HCT116 (cell line): Measurements from ENCODE around the gene MRPL39. TPM values are rescaled to one million over a fixed set of nuclear protein-coding genes. Genes with fewer than 3 reads are reported as not detected.

ENCODE experiments used
- ATAC-seq: fragments of 200-7000 bp; cut with Tn5 transposase; 2 replicates; pipeline ENCODE4 v1.9.1; 2020; ENCODE audit warnings: mild to moderate bottlenecking, moderate library complexity
- BruUV-seq: library from RNA; stranded (reverse); fragments of 400-500 nt; replicated peaks from 2 replicates; lab custom pipeline; 2021; lab: Mats Ljungman, UMichigan
- CTCF ChIA-PET: fragments of 300-600 bp; sonication (Branson Sonifier 250); formaldehyde crosslinking; loops from one replicate; lab custom pipeline; 2021; ENCODE audit warnings: antibody characterized with exemption; lab: Charles Lee
- POLR2A ChIA-PET: fragments of 300-600, 350-600 bp; sonication (Branson Sonifier 250); formaldehyde crosslinking; loops from one replicate; lab custom pipeline; 2021; ENCODE audit warnings: antibody characterized with exemption; lab: Charles Lee
- RAD21 ChIA-PET, 2 experiments: fragments of 300-600 bp; sonication (Branson Sonifier 250); formaldehyde crosslinking; loops; one replicate each; lab custom pipeline; 2023; ENCODE audit warnings: low total read pairs in 2 of 2; ENCODE audit not compliant: uncharacterized antibody in 2 of 2, unreplicated experiment in 2 of 2, low non-redundant PET in 1 of 2; lab: Charles Lee
- DNase-seq: peaks from one replicate; pipeline ENCODE4 v3.0.0-alpha.2; 2010; ENCODE audit warnings: low read depth, low spot score
- H2AFZ ChIP-seq: fragments of 200-600 bp; shearing (Covaris generic), sonication (generic); 2 replicates; pipeline ENCODE4 v1.6.1; 2017; ENCODE audit warnings: low read depth, mixed run types, mixed read lengths, antibody characterized with exemption, low read length; ENCODE audit not compliant: poor library complexity, severe bottlenecking
- H3K27ac ChIP-seq: 2 replicates; pipeline ENCODE4 v1.5.1; 2012; ENCODE audit warnings: low read depth, low read length
- H3K27me3 ChIP-seq: fragments of 200-600 bp; sonication (generic); 2 replicates; pipeline ENCODE4 v1.6.1; 2016; ENCODE audit warnings: mixed run types, low read length, mixed read lengths; ENCODE audit not compliant: insufficient read depth
- H3K36me3 ChIP-seq, 2 experiments: fragments of 200-500 bp in 1 of 2; fragments of 200-600 bp in 1 of 2; sonication (Bioruptor generic) in 1 of 2; sonication (generic) in 1 of 2; 2 replicates each; pipeline versions ENCODE4 v1.5.1 to v1.6.1; 2014 to 2016; ENCODE audit warnings: low read length in 2 of 2, inconsistent platforms in 1 of 2, mixed read lengths in 1 of 2, mixed run types in 1 of 2; ENCODE audit not compliant: insufficient read depth in 2 of 2, control insufficient read depth in 1 of 2
- H3K4me1 ChIP-seq, 2 experiments: fragments of 200-600 bp in 1 of 2; sonication (generic) in 1 of 2; 2 replicates each; pipeline versions ENCODE4 v1.5.1 to v1.6.1; 2012 to 2017; ENCODE audit warnings: low read length in 2 of 2, inconsistent platforms in 1 of 2, mild to moderate bottlenecking in 1 of 2, mixed read lengths in 1 of 2, mixed run types in 1 of 2, moderate library complexity in 1 of 2; ENCODE audit not compliant: insufficient read depth in 2 of 2, control insufficient read depth in 1 of 2
- H3K4me2 ChIP-seq: fragments of 200-600 bp; sonication (generic); 2 replicates; pipeline ENCODE4 v1.6.1; 2017; ENCODE audit warnings: mixed run types, low read length, mixed read lengths
- H3K4me3 ChIP-seq, 2 experiments: fragments of 200-600 bp in 1 of 2; sonication (generic) in 1 of 2; replicated peaks in 1 of 2; 2 replicates each; pipeline ENCODE4 v1.5.1; 2011 to 2016; ENCODE audit warnings: low read length in 2 of 2, control low read depth in 1 of 2, low read depth in 1 of 2, mild to moderate bottlenecking in 1 of 2, mixed read lengths in 1 of 2, mixed run types in 1 of 2
- H3K79me2 ChIP-seq: fragments of 200-600 bp; sonication (generic); 2 replicates; pipeline ENCODE4 v1.6.1; 2017; ENCODE audit warnings: mild to moderate bottlenecking, mixed run types, low read length, moderate library complexity, mixed read lengths; ENCODE audit not compliant: insufficient read depth
- H3K9ac ChIP-seq: fragments of 200-600 bp; sonication (generic); 2 replicates; pipeline ENCODE4 v1.6.1; 2016; ENCODE audit warnings: low read length, mixed read lengths
- H3K9me2 ChIP-seq: fragments of 200-600 bp; sonication (generic), shearing (Covaris generic); 2 replicates; pipeline ENCODE4 v1.6.1; 2017; ENCODE audit warnings: mixed run types, mild to moderate bottlenecking, moderate library complexity; ENCODE audit not compliant: insufficient read depth
- H3K9me3 ChIP-seq, 2 experiments: fragments of 200-500 bp in 1 of 2; fragments of 200-600 bp in 1 of 2; sonication (Bioruptor generic) in 1 of 2; sonication (generic) in 1 of 2; 2 replicates each; pipeline ENCODE4 v1.6.1; 2014 to 2017; ENCODE audit warnings: low read length in 2 of 2, mixed read lengths in 2 of 2, inconsistent platforms in 1 of 2, low read depth in 1 of 2, mild to moderate bottlenecking in 1 of 2, mixed run types in 1 of 2, moderate library complexity in 1 of 2; ENCODE audit not compliant: control insufficient read depth in 1 of 2, insufficient read depth in 1 of 2
- H4K20me1 ChIP-seq: fragments of 200-600 bp; sonication (generic), shearing (Covaris generic); 2 replicates; pipeline ENCODE4 v1.6.1; 2017; ENCODE audit warnings: mixed run types, mild to moderate bottlenecking, moderate library complexity; ENCODE audit not compliant: insufficient read depth
- EGR1 ChIP-seq: IDR thresholded peaks from 2 replicates; pipeline ENCODE4 v1.6.1; 2012; ENCODE audit warnings: low read depth
- EZH2phosphoT487 ChIP-seq: fragments of 200-600 bp; IDR thresholded peaks from 2 replicates; pipeline ENCODE4 v1.6.1; 2018; ENCODE audit warnings: antibody characterized with exemption, borderline replicate concordance
- POLR2A ChIP-seq: IDR thresholded peaks from 2 replicates; pipeline ENCODE4 v1.7.0; 2011; ENCODE audit warnings: borderline replicate concordance; ENCODE audit not compliant: insufficient read depth, insufficient read length; ENCODE audit errors: extremely low read depth
- SIN3A ChIP-seq: IDR thresholded peaks from 2 replicates; pipeline ENCODE4 v1.6.1; 2012; ENCODE audit warnings: low read depth
- SP1 ChIP-seq: IDR thresholded peaks from 2 replicates; pipeline ENCODE4 v1.6.1; 2012; ENCODE audit warnings: low read depth
- ZFX ChIP-seq: fragments of 450-650 bp; IDR thresholded peaks from 2 replicates; pipeline ENCODE4 v1.6.1; 2017
- intact Hi-C: fragments of 100-400 bp; cut with micrococcal nuclease; formaldehyde crosslinking; loops from 2 replicates; pipeline ENCODE4 v1.10.0; 2022
- total RNA-seq: library from RNA; stranded (reverse); gene quantifications from one replicate; pipeline ENCODE4 v1.2.1, GENCODE V29; 2021; ENCODE audit not compliant: unreplicated experiment
- TF ChIP-seq, protein P1 (sequence below): IDR thresholded peaks from 2 replicates; pipeline ENCODE4 v1.6.1; 2012
- TF ChIP-seq, protein P2 (sequence below), 3 experiments: fragments of 200-600 bp in 1 of 3; sonication (generic) in 1 of 3; IDR thresholded peaks in 2 of 3; conservative IDR thresholded peaks in 1 of 3; 2 replicates each; pipeline ENCODE4 v1.5.1; 2012 to 2017; ENCODE audit warnings: low read depth in 2 of 3, low read length in 2 of 3, antibody characterized with exemption in 1 of 3, borderline replicate concordance in 1 of 3, control low read depth in 1 of 3, mild to moderate bottlenecking in 1 of 3, mixed read lengths in 1 of 3, mixed run types in 1 of 3, moderate library complexity in 1 of 3; ENCODE audit not compliant: insufficient read depth in 1 of 3
- TF ChIP-seq, protein P3 (sequence below): IDR thresholded peaks from 2 replicates; pipeline ENCODE4 v1.6.1; 2012; ENCODE audit warnings: low read depth

Gene MRPL39
- total RNA-seq, 1 experiment from 2014 or later: 41.1 TPM

DNA sequence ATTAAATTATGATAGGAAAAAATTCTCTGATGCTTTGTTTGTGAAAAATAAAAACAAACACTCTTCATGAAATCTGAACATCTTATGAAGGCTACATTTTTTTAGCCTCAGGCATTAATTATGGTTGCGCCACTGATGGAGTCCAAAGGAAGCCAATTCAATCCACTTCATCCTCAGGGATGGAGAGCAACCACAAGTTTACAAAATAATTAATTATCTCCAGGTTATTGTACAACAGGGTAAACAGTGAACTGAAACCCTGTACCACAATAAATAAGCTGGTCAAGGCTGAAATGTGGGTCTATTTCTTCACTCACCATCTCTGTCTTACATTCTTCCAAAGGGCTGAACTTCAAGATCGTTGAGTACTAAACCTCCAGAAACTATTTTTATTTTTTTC is 49.2 kb downstream of the MRPL39 start:
- H3K4me2 ChIP-seq: no peak overlapping the region
- H4K20me1 ChIP-seq: no peaks in the 10 kb centered on the region
- no peaks in the 10 kb centered on the region for H3K4me1 ChIP-seq
- H3K9me3 ChIP-seq: no peaks in the 10 kb centered on the region
- no peak overlapping the region for H3K9ac ChIP-seq
- ChIA-PET RAD21 (no interaction called here), POLR2A (no interaction called here), CTCF (no interaction called here)
- H3K27ac ChIP-seq: no peak overlapping the region
- no peaks in the 10 kb centered on the region for H3K27me3 ChIP-seq
- ATAC-seq: no peak
- no peak overlapping the region for H3K4me3 ChIP-seq
- TF ChIP-seq SP1: no peak
- TF ChIP-seq, protein P1, sequence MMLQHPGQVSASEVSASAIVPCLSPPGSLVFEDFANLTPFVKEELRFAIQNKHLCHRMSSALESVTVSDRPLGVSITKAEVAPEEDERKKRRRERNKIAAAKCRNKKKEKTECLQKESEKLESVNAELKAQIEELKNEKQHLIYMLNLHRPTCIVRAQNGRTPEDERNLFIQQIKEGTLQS: no peak
- TF ChIP-seq POLR2A: no peak
- TF ChIP-seq EZH2phosphoT487: no peak
- TF ChIP-seq ZFX: no peak
- TF ChIP-seq, protein P2, sequence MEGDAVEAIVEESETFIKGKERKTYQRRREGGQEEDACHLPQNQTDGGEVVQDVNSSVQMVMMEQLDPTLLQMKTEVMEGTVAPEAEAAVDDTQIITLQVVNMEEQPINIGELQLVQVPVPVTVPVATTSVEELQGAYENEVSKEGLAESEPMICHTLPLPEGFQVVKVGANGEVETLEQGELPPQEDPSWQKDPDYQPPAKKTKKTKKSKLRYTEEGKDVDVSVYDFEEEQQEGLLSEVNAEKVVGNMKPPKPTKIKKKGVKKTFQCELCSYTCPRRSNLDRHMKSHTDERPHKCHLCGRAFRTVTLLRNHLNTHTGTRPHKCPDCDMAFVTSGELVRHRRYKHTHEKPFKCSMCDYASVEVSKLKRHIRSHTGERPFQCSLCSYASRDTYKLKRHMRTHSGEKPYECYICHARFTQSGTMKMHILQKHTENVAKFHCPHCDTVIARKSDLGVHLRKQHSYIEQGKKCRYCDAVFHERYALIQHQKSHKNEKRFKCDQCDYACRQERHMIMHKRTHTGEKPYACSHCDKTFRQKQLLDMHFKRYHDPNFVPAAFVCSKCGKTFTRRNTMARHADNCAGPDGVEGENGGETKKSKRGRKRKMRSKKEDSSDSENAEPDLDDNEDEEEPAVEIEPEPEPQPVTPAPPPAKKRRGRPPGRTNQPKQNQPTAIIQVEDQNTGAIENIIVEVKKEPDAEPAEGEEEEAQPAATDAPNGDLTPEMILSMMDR (IDR thresholded peaks at IDR 0.05 in 2 of 3, conservative IDR thresholded peaks at IDR 0.05 in 1 of 3; ENCODE audit: borderline replicate concordance in 1 of 3, insufficient read depth in 1 of 3, low read depth in 2 of 3, low read length in 2 of 3): no peak
- TF ChIP-seq EGR1: no peak
- TF ChIP-seq, protein P3, sequence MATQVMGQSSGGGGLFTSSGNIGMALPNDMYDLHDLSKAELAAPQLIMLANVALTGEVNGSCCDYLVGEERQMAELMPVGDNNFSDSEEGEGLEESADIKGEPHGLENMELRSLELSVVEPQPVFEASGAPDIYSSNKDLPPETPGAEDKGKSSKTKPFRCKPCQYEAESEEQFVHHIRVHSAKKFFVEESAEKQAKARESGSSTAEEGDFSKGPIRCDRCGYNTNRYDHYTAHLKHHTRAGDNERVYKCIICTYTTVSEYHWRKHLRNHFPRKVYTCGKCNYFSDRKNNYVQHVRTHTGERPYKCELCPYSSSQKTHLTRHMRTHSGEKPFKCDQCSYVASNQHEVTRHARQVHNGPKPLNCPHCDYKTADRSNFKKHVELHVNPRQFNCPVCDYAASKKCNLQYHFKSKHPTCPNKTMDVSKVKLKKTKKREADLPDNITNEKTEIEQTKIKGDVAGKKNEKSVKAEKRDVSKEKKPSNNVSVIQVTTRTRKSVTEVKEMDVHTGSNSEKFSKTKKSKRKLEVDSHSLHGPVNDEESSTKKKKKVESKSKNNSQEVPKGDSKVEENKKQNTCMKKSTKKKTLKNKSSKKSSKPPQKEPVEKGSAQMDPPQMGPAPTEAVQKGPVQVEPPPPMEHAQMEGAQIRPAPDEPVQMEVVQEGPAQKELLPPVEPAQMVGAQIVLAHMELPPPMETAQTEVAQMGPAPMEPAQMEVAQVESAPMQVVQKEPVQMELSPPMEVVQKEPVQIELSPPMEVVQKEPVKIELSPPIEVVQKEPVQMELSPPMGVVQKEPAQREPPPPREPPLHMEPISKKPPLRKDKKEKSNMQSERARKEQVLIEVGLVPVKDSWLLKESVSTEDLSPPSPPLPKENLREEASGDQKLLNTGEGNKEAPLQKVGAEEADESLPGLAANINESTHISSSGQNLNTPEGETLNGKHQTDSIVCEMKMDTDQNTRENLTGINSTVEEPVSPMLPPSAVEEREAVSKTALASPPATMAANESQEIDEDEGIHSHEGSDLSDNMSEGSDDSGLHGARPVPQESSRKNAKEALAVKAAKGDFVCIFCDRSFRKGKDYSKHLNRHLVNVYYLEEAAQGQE: no peak
- no peak for TF ChIP-seq SIN3A
- no peaks in the 10 kb centered on the region for H3K9me2 ChIP-seq
- H2AFZ ChIP-seq: no peak overlapping the region
- BruUV-seq: no TSS peak
- no peaks in the 10 kb centered on the region for H3K36me3 ChIP-seq
- DNase-seq: no peak
- intact Hi-C loops: no loop called here
- no peaks in the 10 kb centered on the region for H3K79me2 ChIP-seq
